ENCODE data around the gene HMG20A. TPM values are rescaled to one million over a fixed set of nuclear protein-coding genes. Genes with fewer than 3 reads are reported as not detected.

HMG20A gene
- total RNA-seq, 1 experiment from 2014 or later = 29.5 TPM

DNA sequence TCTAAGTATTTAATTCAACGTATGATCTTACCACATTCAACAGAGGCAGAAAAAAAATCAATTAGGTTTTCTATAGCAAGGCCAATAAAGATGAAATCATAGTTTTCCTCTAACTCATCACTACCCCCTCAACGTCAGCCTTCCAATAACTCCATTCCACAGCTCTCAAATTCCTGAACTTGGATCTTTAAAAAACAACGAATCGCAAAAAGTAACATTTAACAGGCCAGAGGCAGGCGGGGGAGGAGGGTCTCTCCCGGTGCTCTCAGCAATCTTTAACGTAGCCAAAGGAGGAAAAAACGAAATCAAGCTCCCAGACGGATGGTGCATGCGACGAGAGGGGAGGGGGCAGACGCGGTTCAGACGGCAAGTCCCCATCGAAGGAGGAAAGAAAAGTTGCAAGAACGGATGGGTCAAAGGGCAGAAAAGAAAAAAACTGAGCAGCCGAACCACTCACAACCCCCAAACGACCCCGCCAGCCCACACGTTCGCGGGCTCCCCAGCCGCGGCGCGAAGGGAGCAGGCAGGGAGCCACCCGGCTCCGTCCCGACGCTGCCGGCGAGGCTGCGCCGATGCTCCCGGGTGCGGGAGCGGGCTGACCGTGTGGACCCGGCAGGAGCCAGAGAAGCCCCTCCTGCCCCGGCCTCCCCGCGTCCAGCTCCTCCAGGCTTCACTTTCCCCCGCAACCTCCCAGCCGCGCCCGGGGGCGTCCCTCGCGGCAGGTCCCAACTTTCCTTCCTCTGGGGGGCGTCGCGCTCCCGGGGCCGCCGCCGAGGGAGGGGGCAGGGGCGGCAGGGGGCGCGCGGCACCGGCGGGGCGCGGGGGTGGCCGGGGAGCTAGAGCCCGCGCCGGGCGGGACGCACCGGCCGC, 1.5 kb upstream of the HMG20A start:
- no peak for DNase-seq (ENCODE audit: low read depth, low spot score)
- in situ Hi-C loops (cut with HindIII; ENCODE audit: low pct_unique_long_range_greater_than_20kb, low sequenced_read_pairs) = no loop called here

DNA sequence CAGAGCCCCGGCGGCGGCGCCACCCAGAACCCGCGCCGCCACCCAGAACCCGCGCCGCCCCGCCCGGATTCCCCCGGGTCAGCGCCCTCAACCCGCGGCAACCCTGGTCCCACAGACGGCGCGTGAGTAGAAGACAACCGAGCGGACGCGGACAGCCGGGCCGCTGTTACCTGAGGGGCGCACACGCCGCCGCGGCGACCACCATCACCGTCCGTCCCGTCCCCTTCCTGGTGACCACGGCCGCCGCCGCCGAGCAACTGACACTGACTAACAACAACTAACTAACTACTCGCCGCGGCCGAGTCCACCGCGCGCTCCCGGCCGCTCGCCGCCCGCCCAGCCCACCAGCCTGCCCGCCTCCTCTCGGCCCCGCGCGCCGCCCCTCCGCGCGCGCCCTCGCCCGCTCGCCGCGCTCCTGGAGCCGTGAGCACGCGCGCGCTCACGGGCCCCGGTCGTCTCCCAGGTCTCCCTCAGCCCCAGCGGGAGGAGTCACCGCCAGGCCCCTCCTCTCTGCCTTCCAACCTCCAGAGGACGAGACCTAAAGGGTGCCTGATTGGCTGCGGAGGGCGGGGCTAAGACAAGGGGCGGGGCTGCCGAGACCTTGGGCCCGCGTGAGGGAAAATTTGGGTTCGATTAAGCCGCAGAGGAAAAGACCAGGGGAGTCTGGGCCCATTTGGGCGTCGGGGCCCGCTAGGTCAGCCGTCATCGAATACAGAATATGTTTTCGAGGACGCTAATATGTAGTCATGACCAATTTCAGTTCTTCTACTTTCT, 665 bp upstream of the HMG20A start, which contains the start of gene PEAK1:
PEAK1 (minus strand) TSS at position 269 of the 774 bp plus-strand sequence. CDS start 238,178 bp downstream, outside the sequence.
- peak; percentile 99 for DNase-seq (ENCODE audit: low read depth, low spot score)
- in situ Hi-C loops (cut with HindIII; ENCODE audit: low pct_unique_long_range_greater_than_20kb, low sequenced_read_pairs) = no loop called here

DNA sequence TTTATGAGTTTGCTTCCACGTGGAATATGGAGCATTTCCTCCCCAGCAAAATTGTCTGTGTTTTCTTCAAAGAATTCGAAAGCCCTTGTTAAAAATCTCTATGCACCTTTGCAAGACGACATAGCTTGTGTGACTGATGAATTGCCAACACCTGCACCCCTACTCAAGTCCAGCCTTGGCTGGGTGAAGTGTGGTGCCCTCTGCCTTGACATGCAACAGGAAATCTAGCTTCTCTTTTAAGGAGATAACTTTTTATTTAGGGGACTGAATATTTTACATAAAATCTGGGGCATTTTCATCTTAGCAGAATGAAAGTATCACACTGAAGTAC, 647 bp downstream of the HMG20A start:
- in situ Hi-C loops (cut with HindIII; ENCODE audit: low pct_unique_long_range_greater_than_20kb, low sequenced_read_pairs) = no loop called here
- no peak for DNase-seq (ENCODE audit: low read depth, low spot score)

DNA sequence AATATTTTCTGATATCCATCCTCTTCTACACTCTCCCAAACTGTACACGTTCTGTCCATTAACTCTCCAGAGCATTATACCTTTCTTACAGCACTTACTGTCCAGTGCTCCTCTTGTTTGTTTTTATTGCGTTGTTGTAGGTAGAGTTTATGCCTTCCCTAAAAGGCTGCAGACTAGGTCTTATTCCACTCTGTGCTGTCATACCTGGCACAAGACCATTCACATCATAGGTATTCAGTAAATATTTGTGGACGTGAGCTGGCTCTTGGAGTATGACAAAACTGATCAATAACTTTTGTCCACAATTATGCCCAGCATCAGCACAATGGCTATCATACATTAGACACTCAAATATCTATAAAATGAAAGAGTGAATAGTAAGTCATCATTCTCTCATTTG, 4.4 kb downstream of the HMG20A start:
- DNase-seq (ENCODE audit: low read depth, low spot score) = no peak
- in situ Hi-C loops (cut with HindIII; ENCODE audit: low pct_unique_long_range_greater_than_20kb, low sequenced_read_pairs) = no loop called here

DNA sequence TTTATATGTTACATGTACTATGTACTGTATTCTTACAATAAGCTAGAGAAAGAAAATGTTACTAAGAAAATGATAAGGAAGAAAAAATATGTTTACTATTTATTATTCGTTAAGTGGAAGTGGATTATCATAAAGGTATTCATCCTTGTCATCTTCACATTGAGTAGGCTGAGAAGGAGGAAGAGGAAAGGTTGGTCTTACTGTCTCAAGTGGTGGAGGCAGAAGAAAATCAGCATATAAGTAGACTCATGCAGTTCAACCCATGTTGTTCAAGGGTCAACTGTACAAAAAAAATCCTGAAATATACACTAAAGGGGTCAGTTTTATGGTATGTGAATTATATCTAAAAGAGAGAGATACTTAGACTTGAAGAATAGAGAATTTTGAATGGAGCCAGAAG, 5.7 kb downstream of the HMG20A start:
- in situ Hi-C loops (cut with HindIII; ENCODE audit: low pct_unique_long_range_greater_than_20kb, low sequenced_read_pairs) = no loop called here
- DNase-seq (ENCODE audit: low read depth, low spot score) = no peak

DNA sequence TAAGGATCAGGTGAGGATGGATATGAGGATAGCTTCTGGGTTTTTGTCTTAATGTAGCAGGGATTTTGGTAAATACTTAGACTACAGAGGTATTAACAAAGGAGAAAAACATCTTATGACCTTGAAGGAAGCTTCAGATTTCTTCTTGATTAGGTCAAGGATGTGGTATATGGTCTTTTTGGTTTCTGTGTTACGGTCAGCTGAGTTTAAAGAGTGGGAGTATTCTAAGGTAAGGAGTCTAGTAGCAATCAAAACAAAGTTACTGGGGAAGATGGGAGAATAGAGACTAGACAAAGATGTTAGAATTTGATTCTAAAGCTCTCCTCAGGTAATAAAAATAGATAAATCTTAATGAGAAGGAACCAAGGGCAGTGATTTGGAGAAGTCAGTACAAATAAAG, 6.2 kb downstream of the HMG20A start:
- DNase-seq (ENCODE audit: low read depth, low spot score) = no peak
- in situ Hi-C loops (cut with HindIII; ENCODE audit: low pct_unique_long_range_greater_than_20kb, low sequenced_read_pairs) = no loop called here

DNA sequence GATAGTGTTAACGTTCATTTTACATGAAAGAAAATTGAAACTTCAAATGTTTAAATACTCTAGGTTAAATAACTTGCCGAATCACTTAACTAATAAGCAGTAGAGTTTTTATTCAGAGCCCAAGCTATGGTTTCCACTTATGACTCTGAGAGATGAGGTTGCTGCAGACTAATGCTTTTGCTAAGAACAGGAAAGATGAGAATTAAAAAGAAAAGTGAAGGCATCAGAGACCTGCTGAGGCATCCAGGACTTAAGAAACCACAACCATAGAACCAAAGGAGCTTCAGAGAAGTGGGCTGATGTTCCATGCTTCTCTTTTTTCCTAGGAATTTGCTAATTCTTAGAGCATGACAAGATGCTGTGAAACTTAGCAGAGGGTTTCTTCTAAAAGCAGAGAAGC, 9.5 kb downstream of the HMG20A start:
- in situ Hi-C loops (cut with HindIII; ENCODE audit: low pct_unique_long_range_greater_than_20kb, low sequenced_read_pairs) = no loop called here
- no peak for DNase-seq (ENCODE audit: low read depth, low spot score)

DNA sequence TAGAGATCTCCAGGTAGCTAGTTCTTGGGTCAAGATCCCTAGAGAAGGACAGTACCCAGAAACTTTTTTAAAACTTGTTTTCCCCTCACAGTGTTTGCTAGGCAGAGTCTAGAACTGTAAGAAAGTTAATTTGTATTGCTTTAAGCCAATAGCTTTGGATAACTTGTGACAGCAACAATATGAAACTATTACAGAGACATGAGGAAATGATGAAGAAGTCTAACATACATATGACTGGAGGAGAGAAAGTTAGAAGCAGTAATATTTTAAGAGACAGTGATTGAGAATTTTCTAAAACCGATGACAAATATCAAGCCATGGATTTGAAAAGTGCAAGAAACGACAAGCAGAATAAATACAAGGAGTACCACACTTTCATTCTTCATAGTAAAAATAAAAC, 10.0 kb downstream of the HMG20A start:
- in situ Hi-C loops (cut with HindIII; ENCODE audit: low pct_unique_long_range_greater_than_20kb, low sequenced_read_pairs) = no loop called here
- DNase-seq (ENCODE audit: low read depth, low spot score) = no peak

DNA sequence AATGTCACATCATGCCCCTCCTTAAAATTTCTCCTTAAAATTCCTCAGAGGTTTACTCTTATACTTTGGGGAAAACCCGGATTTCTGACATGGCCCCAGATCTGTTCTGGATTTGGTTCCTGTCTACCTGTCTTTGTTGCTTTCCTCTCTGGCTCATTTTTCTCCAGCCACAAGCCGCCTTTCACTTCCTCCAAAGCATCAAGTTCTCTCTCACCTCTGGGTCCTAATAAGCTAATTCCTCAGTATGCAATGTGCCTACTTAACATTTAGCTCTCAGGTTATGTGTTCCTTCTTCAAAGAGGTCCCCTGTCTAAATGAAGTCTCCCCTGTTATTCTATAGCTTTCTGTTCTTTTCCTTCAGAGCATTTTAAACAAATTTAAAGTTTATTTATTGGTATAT, 16.1 kb downstream of the HMG20A start:
- in situ Hi-C loops (cut with HindIII; ENCODE audit: low pct_unique_long_range_greater_than_20kb, low sequenced_read_pairs) = no loop called here
- DNase-seq (ENCODE audit: low read depth, low spot score) = no peak

DNA sequence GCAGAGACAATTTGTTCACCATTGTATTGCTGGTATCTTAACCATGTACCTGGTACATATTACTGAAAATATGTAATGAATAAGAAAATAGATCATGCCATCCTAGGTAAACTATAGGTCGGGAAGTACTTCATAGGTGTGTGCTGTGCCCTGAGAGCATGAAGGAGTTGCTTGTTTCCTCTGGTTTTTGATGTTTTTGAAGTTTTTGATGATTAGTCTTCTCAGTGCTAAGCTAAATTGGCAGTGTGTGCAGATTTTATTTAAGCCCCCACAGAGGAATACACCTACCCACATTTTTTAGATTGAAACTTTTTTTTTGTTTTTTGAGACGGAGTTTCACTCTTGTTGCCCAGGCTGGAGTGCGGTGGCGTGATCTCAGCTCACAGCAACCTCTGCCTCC, 16.6 kb downstream of the HMG20A start:
- no peak for DNase-seq (ENCODE audit: low read depth, low spot score)
- in situ Hi-C loops (cut with HindIII; ENCODE audit: low pct_unique_long_range_greater_than_20kb, low sequenced_read_pairs) = no loop called here

DNA sequence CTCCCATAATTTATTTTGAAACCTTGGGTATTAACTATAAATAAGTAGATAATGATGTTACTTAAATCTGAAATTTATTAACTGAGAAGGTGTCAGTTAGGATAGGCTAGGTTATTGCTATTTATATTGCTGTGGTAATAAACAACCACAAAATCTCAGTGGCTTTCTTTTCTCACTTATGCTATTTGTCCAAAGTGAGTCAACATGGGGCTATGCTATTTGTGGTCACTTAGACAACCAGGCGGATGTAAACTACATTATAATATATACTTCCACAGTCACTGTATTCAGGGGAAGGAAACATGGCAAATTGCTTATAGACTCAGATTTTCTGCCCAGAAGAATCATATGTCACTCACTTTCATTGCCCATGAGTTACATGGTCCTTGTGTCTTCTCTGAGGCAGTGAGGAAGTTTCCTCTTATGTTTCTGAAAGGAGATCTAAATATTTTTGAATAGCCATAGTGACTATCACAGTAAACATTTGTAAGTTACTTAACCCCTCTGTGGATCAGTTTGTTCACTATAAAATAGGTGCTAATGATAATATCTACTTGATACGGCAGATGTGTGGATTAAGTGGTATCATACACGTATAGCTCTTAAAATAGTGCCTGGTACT, 19.8 kb downstream of the HMG20A start:
- in situ Hi-C loops (cut with HindIII; ENCODE audit: low pct_unique_long_range_greater_than_20kb, low sequenced_read_pairs) = no loop called here
- peak; percentile 22 for DNase-seq (ENCODE audit: low read depth, low spot score)

DNA sequence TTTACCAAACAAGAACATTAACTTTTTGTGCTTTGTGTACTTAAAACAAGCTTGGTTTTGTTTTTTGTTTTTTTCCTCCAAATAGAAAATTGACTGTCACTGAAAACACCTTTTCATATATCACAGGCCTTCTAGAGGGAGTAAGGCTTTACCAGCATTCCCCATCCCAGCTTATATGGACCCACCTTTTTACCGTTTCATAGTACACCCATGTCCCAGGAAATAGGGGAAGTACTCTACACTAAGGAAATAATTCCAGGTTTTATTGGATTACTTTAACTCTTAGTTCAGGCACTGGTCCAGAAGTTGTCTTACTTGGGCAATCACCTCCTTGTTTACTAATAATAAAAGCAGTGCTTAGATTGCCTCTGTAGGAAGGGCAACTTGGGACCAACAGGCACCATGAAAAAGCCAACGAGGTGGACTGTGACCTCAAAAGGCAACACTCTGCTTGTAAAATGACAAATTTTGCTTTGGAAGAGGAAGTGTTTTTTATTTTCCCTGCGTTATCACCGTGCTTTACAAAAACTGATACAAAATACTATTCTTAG, 26.2 kb downstream of the HMG20A start:
- no peak for DNase-seq (ENCODE audit: low read depth, low spot score)
- in situ Hi-C loops (cut with HindIII; ENCODE audit: low pct_unique_long_range_greater_than_20kb, low sequenced_read_pairs) = no loop called here

DNA sequence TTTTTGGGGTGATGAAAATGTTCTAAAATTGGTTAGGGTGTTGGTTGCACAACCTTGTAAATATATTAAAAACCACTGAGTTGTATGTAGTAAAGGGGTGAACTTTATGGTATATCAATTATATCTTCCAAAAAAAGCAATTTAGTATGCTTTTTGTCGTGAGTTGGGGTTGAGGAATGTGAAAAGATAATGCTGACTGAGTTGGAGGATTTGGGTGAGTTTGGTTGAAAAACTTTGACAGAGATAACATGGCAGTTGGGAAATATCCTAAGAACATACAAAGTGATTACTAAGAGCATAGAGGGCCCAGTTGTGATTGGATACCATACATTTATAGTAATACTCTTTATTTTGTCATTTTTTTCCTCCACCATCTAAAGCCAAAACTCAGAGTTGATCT, 33.6 kb downstream of the HMG20A start:
- in situ Hi-C loops (cut with HindIII; ENCODE audit: low pct_unique_long_range_greater_than_20kb, low sequenced_read_pairs) = no loop called here
- no peak for DNase-seq (ENCODE audit: low read depth, low spot score)

DNA sequence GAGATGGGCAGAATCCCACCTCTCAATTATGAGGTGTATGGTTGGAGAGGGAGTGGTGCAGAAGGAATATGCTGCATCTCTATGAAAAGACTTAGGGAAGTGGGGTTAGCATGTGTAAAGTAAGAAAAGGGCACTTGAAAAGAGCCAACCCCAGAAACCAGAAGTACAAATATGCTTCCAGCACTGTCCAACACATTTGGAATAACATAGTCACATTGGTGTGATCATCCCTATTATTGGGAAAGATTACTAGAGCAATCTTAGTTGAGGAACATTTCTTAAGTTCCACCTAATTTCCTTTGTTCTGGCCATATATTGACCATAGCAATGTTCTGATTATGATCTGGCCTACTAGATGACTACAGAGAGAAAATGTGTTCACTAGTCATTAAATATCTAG, 34.3 kb downstream of the HMG20A start:
- in situ Hi-C loops (cut with HindIII; ENCODE audit: low pct_unique_long_range_greater_than_20kb, low sequenced_read_pairs) = no loop called here
- DNase-seq (ENCODE audit: low read depth, low spot score) = no peak

DNA sequence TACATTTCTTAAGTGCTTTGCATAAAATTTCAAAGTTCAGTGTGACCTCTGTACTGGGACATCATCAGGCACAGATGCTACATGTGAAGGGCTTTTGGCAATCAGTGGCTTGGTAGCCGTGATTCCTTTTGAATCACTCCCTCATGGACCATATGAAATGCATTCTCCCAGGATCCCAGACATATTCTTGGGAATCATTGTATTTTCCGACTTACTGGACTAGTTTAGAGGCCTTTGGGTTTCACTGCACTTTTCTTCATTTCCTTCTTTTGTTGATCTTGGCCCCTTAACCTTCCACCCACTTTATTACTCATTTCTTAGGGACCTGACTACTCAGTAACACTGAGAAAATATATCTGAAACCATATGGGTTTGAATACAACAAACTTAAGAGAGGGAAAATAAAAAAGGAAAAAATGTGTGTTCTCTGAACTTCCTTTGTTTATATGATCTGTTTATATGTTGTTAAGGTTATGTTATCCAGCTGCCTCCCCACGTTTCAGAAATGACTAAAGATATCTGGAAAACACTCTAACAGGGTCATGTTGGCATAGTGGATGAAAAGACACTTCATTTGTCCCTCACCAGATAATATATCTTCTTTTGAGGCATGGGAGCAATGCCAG, 35.1 kb downstream of the HMG20A start:
- in situ Hi-C loops (cut with HindIII; ENCODE audit: low pct_unique_long_range_greater_than_20kb, low sequenced_read_pairs) = no loop called here
- no peak for DNase-seq (ENCODE audit: low read depth, low spot score)

DNA sequence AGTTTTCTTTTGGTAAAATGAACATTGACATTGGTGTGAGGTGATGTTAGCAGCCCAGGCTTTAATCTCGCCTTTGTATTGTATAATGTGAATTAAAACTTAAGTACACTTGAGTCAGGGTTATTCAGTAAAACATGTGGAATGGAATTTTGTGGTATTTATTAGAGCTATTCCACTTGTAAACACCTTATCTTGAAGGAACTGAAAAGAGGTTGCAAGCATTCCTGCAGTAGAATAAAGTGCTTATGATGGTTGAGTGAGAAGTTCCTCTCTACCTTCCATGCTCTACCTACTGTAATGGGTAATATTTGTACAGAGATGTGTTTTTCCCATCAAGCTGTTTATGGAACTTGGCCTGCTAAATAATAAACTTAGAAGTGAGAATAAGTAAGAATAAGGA, 36.1 kb downstream of the HMG20A start:
- in situ Hi-C loops (cut with HindIII; ENCODE audit: low pct_unique_long_range_greater_than_20kb, low sequenced_read_pairs) = no loop called here
- no peak for DNase-seq (ENCODE audit: low read depth, low spot score)

DNA sequence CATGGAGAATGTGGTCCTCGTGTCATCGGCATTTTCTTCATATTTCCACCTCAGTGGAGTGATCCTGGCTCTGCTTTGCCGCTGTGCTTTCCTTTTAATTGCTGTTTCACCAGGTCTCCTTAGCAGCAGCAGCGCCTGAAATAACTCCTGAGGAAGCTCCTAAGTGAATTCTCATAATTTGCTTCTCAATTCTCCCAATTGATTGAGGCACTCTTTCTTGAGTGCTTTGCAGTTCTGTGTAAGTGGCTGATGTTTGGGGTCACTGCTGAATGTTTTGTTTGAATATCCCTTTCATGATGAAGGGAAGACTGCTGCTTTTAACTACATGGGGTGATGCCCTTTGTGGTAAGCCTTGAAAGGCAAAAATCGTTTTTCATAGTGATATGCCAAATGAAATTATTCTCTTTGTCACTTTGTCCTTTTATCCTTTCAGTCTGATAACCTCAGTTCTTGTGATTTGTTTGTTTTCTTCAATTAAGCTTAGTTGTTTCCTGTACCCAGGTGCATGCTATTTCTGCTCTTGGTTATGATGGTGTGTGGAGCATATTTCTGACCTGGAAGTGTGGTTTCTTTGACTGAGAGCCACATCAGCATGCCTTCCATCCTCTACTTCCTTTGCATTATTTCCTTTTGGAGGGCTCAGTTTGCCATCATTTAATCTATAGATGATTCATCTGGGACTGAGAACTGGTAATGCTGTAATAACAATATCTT, 36.7 kb downstream of the HMG20A start:
- in situ Hi-C loops (cut with HindIII; ENCODE audit: low pct_unique_long_range_greater_than_20kb, low sequenced_read_pairs) = no loop called here
- no peak for DNase-seq (ENCODE audit: low read depth, low spot score)
